HG03025 (cell line): ENCODE measurements around the gene NKX2-3.

Experiments
- ATAC-seq: cut with Tn5 transposase; IDR thresholded peaks from one replicate; pipeline ENCODE4 v1.9.1; 2021; ENCODE audit warnings: mild to moderate bottlenecking, moderate library complexity; ENCODE audit not compliant: unreplicated experiment, low FRiP score

The NKX2-3 gene

DNA sequence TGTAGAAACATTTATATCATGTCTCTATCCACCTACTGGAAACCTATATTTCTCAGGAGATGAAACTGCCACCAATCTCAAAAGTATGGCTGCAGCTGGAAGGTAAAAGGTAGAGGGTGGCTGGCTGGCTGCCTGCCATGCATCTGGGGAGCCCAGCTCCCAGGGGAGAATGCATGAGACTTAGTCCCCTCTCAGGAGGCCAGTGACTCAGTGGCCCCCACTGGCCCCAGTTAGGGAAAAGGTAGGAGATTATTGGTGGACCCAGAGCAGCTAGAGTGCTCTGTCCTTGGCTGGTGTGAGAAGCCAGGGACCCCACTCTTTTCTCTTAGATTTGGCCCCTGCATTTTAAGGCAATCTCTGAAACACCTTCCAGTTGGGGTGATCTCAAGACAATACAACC is 6.8 kb upstream of the NKX2-3 start:
- no peak for ATAC-seq

DNA sequence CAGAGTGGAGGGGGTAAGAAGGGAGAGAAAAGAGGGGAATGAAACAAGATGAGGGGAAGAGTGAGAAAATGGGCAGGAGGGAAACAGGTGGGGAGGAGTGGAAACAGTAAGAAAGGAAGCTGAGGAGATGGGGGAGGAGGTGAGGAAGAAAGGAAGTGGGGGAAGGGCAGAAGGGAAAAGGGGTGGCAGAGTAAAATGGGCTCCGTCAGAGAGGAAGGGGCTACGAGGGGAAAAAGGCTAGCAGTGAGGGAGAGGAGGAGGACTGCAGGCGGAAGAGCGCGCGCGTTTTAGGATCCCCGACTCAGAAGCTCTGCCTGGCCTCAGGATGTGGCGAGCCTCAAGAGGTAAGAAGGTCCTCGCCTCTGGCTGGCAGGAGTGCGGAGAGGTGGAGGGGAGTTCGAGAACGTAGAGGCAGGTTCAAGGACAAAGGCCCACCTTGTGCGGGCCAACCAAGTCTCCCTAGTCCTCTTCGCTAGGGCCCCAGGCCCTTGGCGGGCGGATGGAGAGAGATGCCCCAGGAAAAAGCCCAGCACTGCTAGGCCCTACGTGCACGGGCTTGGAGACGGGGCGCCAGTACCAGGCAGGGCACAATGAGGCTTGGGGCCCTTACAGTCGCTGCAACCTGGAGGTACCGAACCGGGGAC is 5.8 kb upstream of the NKX2-3 start:
- ATAC-seq = no peak

DNA sequence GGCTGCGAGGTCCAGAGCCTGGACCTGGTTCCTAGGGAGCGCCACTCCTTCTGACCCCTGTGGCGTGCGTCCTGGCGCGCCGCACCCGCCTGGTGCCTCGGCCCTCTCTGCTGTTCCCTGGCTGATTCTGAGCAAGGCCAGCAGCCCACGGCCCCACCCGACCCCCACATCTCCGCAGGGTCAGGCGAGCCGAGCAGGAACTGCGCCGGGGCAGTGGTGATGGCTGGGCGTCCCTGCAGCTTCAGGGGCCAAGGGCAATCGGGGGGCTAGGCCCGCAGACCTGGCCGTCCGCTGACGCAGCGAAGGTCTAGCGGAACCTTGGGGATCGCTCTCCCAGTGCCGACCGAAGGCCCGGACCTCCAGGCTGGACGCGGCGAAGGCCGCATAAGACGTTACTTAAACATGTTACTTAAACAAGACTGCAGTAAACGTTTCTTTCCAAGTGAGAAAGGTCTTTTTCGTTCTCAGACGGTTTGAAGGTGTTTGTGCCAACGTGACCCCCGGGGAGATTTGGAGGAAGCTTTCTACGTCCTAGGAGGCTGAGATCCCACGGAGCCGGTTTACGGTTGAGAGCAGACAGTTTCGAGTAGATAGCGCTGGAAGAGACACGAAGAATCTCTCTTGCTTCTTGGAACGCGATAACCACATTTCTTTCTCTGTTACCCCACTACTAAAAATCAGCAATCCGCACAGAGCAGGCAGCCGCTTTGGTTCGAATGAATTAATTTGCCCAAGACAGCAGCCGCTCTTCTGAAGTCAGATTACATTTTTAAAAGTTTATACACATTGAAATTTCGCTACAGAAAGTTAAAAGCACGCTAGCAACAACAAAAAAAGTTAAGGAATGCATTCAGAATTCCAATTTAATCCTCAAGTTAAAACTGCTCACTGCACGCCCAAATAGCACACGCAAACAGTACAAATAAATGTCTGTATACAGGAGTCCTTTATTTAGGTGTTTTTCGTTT is 4.9 kb upstream of the NKX2-3 start:
- ATAC-seq = no peak

DNA sequence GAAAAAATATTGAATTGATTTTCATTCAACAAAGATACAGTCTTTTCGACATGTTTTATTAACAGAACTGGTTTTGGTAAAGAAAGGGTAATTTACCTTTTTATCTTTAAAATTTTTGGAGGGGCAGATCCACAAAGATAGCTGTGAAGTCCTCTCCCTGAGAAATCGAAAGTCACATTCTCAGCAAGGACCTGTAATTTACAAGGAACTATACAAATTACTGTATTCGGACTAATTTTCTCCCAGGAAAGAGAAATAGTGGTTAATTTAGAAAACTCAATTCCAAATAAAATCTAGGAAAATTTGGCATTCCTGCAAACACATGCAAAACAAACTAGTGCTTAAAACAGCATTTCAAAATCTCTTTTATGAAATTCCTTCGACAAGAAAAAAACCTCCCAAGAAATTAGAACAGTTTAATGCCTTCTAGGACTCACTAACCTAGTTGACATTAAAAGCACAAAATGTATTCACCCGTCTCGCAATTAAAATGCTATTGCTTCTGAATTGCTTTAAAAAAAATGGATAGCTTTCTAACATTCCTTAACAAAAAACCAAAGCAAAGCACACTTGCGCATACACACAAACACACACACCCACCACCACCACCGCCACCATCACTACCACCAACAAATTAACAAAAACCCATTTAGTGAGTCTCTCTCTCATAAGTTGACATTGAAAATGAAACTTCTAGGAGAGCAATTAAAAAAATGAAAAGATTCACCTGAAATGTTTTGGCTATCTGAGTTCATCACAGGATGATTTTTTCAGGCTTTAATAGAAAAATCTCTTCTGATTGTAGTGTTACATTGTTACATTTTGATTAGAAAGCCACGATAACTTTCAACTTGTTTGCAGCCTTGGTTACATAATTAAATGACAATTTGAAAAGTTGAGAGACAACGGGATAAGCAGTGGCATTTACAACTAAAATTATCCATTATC is 4.0 kb upstream of the NKX2-3 start:
- no peak for ATAC-seq

DNA sequence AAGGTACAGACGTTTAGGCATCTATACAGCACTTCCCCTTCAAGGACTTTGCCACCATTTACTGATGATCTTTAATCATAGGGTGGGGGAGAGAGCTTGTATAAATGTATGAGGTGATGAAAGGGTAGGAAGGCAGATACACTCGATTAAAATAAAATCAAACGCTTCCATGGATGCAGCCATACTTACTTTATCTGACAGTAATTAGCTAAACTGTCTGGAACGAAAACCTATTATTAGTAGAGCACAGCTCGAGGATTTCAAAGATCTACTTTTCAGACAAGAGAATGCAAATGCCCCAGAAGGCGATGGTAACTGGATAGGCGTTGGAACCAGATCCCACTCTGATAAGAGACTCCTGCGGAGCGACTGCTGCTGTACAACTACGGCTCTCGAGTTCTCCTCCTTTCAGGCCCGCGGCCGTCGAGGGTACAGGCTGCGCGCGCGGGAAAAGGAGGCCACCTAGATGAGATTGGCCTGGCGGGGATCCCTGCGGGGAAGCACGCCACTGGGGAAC is 3.1 kb upstream of the NKX2-3 start:
- no peak for ATAC-seq

DNA sequence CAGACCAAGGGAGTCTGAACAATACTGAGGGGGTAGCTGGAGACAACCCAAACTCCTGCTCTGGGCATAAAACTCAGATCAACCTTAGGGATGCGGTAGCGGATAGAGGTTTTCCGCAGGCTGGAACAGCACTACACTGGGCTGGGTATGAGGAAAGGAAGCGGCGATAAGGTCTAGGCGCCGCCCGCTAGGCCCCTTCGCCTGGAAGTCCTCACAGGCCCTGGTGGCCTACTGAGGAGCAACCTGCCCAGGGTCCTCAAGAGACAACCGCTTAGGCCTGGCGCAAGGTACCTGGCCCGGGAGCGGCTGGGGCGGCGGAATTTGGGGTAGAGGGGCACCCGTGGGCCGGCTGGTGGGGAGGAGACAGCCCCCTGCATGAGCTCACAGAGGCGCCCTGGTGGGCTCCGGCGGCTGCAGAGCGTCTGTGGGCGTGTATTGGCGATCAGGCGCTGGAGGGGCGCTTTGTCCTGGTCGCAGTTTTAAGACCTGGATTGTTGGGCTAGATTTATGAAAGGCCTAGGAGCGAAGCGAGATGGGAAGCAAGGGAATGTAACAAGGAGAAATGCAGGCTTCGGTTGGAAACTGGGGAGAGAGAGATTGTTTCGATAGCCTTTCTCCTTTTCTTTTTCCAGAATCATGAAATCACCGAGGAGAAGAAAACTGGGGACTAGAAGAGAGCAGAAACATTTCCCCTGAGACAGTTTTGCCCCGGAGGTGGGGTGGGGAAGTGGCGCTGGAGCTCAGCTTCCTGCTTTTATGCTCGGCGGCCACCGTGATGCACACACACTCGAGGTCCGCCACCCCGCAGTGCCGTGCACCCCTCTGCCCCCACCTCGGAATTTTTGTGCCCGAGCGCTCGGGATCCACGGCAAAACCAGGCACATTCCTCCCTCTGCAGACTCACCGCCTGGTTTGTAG is 2.4 kb upstream of the NKX2-3 start:
- no peak for ATAC-seq

DNA sequence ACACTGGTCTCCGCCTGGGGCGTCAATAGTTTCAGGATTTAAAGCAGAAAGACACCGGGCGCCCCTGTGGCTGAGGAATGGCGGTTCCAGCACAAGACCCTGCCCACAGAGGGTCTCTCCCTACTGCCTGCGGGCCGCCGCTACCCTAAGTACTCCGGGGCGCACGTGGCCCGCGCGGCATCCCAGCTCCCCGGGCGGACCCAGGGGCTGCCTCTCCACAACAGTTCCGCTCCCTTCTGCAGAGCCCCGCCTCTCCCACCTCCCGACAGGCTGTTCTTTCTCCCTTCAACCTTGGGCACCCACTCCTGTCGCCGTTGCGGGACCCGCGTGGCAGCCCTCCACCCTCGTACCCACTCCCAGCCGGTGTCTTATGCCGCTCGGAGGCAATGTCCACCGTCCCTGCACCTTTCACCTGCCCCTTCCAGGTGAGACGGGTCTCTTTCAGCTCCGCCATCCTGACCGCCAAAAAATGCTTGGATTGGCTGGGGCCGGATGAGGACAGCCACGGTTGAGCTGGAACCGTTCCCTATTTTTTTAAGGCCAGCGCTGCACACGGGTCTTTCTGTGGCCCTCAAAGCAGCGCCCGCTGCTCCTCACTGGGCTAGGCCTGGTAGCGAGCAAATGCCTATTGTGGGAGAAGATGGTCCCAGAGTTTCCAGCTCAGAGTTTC is 1.6 kb upstream of the NKX2-3 start:
- ATAC-seq = no peak

DNA sequence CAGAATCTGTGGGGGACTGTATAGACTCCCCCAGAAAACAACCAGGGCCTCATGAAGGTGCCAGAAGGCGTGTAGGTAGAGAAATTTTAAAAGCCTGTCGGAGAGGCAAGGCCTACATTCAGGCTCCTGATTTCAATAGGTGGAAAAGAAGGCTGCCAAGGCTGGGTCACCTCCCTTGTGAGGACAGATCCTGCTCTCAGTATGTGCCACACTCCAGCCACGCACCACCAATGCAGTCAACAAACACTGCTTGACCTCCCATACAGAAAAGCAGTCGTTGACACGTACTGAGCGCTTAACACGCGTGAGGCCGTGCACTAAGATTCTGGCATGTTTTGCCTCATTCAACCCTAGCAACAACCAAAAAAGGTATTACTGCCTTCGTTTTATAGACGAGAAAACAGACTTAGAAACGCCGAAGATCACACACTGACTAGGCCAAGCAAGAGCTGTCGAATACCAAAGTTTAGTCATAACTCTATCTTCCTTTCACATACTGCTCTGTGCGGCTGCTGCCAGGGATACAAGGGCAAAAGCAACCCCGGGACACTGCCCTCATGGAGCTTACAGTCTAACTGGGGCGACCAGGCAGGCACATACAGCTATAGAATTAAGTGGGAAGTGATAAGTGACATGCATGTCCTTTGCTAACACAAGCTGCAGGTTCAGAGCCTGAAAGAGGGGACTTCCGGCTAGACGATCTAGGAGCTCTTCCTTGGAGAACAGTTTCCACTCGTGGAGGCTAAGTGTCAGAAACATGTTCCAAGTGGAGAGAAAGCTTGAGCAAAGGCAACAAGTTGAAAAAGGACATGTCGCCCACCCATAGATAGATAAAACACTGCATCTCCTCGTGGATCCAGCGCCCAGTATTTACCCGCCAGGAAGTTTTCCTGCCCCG is 797 bp upstream of the NKX2-3 start:
- no peak for ATAC-seq

DNA sequence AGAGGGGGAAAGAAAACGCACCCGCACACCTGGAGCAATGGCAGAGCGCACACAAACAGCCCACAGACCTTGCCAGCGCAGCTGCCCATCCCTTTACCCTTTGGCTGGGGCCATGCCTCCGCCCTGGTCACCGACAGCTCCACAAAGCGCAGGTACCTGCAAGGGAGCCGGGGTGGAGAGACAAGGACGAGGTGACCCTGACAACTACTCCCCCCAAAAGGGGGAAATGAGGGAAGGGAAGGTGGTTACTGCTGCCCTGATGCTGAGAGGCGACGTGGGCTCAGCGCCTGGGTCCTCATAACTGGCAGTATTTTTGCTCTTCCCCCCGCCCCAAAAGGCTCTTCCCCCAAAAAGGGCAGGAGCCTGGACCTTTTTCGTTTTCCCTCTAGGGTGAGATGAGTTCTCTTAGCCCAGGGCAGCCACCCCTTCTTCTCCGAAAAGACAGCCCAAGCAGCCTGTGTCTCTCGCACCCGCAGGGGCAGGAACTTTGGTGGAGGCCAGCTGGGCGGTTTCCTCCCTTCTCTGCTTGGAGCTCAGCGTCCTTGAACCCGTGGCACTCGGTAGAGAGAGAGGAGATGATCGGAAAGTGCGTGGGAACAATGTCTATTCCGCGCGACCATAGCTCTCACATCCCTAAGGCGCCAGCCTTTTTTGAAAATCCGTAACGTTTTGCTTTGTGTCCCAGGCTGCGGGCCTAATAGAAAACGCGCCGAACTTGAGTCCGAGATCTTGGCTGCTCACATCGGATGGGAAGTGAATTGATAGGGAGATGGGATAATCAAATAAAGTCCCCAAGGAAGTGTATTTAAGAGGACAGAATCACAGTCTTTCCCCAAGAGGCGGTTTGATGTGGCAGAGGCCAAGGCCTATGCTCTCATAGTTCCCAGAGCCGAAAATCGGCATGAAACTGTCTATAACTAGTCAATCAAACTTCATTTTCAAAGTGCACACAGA is 1.0 kb downstream of the NKX2-3 start:
- no peak for ATAC-seq

DNA sequence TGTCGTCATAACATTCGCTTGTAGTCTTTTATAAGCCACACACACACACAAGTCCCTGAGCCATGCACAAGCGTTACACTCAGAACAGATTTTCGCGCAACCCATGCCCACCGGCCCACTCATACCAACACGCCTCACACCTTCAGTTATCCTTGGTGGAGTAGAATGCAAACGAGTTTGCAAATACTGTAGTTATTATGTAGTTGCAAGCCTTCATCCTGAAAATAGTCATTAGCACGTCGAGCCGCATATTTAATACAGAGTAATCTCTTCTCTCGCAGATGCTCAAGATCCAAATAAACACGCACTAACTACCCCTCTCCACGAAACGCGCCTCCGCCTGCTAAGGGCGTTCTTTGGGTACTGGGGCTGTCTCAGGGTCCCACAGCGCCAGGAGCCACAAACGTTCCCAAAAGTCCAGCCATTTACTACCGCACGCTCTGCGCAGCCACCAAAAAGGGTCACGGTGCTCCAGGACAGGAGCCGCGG is 1.8 kb downstream of the NKX2-3 start:
- ATAC-seq = no peak

DNA sequence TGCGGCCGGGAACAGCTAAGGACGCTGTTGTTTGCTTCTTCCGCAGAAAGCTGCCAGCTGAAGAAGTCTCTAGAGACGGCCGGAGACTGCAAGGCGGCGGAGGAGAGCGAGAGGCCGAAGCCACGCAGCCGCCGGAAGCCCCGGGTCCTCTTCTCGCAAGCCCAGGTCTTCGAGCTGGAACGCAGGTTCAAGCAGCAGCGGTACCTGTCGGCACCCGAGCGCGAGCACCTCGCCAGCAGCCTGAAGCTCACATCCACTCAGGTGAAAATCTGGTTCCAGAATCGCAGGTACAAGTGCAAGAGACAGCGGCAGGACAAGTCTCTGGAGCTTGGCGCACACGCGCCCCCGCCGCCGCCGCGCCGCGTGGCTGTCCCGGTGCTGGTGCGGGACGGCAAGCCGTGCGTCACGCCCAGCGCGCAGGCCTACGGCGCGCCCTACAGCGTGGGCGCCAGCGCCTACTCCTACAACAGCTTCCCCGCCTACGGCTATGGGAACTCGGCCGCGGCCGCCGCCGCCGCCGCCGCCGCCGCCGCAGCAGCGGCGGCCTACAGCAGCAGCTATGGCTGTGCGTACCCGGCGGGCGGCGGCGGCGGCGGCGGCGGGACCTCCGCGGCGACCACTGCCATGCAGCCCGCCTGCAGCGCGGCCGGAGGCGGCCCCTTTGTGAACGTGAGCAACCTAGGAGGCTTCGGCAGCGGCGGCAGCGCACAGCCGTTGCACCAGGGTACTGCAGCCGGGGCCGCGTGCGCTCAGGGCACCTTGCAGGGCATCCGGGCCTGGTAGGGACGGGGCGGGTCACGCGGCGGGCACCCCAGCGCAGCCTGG is 2.4 kb downstream of the NKX2-3 start:
- ATAC-seq = no peak

DNA sequence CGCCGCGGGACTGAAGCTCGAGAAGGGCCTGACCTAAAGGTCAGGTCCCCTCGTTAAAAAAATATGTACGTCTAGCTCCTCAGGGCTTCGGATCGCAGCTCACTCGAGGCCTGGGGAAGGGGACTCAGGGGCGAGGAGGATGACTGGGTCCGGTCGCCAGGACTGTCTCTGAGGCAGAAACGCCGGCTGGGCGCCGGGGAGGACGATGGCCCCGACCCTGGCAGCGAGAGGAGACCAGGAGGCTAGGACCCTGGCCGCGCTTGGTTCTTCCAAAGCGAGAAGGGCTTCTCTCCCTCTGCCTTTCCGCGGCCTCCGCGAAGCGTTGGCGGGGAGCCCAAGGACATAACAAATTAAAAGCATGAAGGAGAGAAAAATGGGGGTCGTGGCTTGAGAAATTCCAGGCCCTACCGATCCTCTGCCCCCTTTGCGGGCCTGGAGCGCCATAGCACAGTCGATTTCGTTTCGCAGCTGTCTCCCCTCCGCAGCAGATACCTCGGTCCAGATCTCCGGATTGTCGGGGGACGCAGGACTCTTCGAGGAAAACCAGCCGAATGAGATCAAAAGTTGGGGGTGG is 3.1 kb downstream of the NKX2-3 start:
- ATAC-seq = no peak

DNA sequence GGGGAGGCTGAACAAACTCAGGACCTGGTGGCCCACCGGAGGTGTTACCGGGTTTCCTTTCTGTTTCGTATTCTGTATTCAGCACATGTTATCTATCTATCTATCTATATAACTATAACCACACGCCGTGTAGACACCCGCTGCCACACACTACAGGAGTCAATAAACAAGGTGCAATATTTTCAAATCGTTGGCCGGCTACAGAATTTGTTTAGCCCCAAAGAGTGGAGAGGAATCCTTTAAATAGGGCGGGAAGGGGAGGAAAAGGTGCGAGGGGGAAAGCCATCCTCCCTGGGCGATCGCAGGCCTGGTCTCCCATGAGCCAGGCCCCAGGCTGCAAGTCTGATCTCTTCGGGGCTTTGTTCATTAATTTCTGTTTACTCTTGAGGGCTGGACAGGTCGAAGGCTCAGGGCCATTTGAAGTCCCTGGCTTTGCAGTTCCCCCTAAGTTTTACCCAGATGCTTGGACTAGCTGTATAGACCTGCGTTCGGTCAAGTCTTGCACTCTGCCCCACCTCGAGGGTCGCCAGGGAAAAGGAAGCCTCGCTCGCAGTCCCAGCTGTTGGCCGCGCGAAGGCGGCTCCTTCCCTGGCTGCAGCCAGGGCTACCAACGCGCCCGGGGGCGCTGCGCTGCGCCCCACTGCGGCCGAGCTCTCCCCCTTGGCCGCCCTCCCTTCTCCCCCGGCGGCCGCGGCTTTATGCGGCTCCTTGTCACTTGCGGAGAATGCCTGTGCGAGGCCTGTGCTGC is 3.8 kb downstream of the NKX2-3 start:
- no peak for ATAC-seq

DNA sequence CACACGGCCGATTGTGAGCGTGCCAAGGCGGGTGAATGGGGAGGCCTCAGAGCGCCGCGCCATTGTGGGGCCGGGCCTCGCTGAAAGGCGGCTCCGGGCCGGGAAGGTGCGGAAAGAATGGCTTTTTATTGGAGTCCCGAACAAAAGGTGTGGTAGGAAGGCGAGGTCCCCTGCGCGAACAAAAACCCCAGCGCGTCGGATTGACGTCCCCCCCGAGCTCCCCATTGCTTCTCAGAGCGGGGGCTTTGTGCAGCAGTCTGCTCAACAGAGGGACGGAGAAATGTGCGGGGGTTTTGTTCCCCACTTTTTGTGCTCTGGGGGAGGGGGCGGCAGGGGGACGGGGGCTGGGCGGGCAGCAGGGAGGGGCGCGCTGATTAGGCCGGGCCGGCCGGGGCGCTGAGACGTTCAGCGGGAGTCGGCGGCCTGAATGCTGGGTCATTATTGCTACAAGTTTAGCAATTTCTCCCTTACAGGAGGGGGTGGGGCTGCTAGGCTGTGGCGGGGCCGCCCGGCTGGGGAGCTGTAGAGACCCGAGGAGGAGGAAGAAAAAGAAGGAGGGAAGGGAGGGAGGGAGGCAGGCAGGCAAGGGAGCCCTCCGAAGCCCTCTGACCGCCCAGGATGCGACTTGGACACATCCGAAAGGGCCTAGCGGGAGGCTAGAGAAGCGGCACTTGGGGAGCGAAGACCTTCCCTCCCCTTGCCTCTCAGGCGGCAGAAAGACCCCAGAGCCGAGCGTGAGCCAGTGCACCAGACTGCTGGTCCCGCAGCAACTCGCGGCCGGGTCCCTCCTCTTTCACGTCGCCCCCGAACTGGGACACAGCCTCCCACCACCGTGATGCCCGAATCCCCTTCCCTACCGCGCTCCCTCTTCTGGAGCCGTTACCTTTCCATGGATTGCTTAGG is 4.6 kb downstream of the NKX2-3 start:
- no peak for ATAC-seq
